ENCODE results near the gene TRABD.

TRABD gene

GRCh38 chr22:50210378-50211139, 24.8 kb downstream of the TRABD start:
- Histone ChIP-seq H2AFZ (ENCODE audit: low read length) (no peak overlapping the region), H3K36me3 (ENCODE audit: insufficient read depth, low read length) (peaks cover 83% of the 10 kb centered on the region), H4K20me1 (ENCODE audit: insufficient read depth, low read length) (no peaks in the 10 kb centered on the region), H3K9me3 (ENCODE audit: low read length) (no peaks in the 10 kb centered on the region), H3F3A (ENCODE audit: insufficient read depth, low read length) (no peaks in the 10 kb centered on the region), H3K27ac (ENCODE audit: low read depth, low read length, poor library complexity, severe bottlenecking) (no peak overlapping the region), H3K4me1 (ENCODE audit: insufficient read depth, low read length, severe bottlenecking) (peaks cover 20% of the 10 kb centered on the region), H3K27me3 (ENCODE audit: insufficient read depth, low read length) (no peaks in the 10 kb centered on the region), H3K9me2 (ENCODE audit: low read depth, low read length) (no peaks in the 10 kb centered on the region), H3K4me3 (ENCODE audit: low read depth, low read length, poor library complexity, severe bottlenecking) (no peak overlapping the region), H3K79me2 (ENCODE audit: insufficient read depth, low read length) (peaks cover 7% of the 10 kb centered on the region), H3K9ac (ENCODE audit: low read length) (no peak overlapping the region), H3K4me2 (ENCODE audit: low read length) (no peak overlapping the region)
- TF ChIP-seq EZH2 (IDR thresholded peaks at IDR 0.05; ENCODE audit: borderline replicate concordance, low read length) (no peak), CTCF (IDR thresholded peaks at IDR 0.05; ENCODE audit: low read length) (no peak)

GRCh38 chr22:50211147-50211546, 25.4 kb downstream of the TRABD start:
- no peak overlapping the region for H3K4me2 ChIP-seq (ENCODE audit: low read length)
- H3K4me3 ChIP-seq (ENCODE audit: low read depth, low read length, poor library complexity, severe bottlenecking) = no peak overlapping the region
- H3K27me3 ChIP-seq (ENCODE audit: insufficient read depth, low read length) = no peaks in the 10 kb centered on the region
- TF ChIP-seq EZH2 (IDR thresholded peaks at IDR 0.05; ENCODE audit: borderline replicate concordance, low read length) = no peak
- TF ChIP-seq CTCF (IDR thresholded peaks at IDR 0.05; ENCODE audit: low read length) = no peak
- no peaks in the 10 kb centered on the region for H3F3A ChIP-seq (ENCODE audit: insufficient read depth, low read length)
- H3K27ac ChIP-seq (ENCODE audit: low read depth, low read length, poor library complexity, severe bottlenecking) = no peak overlapping the region
- H3K4me1 ChIP-seq (ENCODE audit: insufficient read depth, low read length, severe bottlenecking) = peaks cover 16% of the 10 kb centered on the region
- H3K9me3 ChIP-seq (ENCODE audit: low read length) = no peaks in the 10 kb centered on the region
- no peak overlapping the region for H3K9ac ChIP-seq (ENCODE audit: low read length)
- H2AFZ ChIP-seq (ENCODE audit: low read length) = no peak overlapping the region
- H4K20me1 ChIP-seq (ENCODE audit: insufficient read depth, low read length) = no peaks in the 10 kb centered on the region
- H3K79me2 ChIP-seq (ENCODE audit: insufficient read depth, low read length) = peaks cover 7% of the 10 kb centered on the region
- no peaks in the 10 kb centered on the region for H3K9me2 ChIP-seq (ENCODE audit: low read depth, low read length)
- H3K36me3 ChIP-seq (ENCODE audit: insufficient read depth, low read length) = peaks cover 86% of the 10 kb centered on the region

- no peak overlapping the region for H3K4me3 ChIP-seq (ENCODE audit: low read depth, low read length, poor library complexity, severe bottlenecking)
- peaks cover 2% of the 10 kb centered on the region for H3K4me1 ChIP-seq (ENCODE audit: insufficient read depth, low read length, severe bottlenecking)
- no peaks in the 10 kb centered on the region for H3K27me3 ChIP-seq (ENCODE audit: insufficient read depth, low read length)
- TF ChIP-seq EZH2 (IDR thresholded peaks at IDR 0.05; ENCODE audit: borderline replicate concordance, low read length) (no peak), CTCF (IDR thresholded peaks at IDR 0.05; ENCODE audit: low read length) (no peak)
- peaks cover 88% of the 10 kb centered on the region for H3K36me3 ChIP-seq (ENCODE audit: insufficient read depth, low read length)
- H3K9me2 ChIP-seq (ENCODE audit: low read depth, low read length) = no peaks in the 10 kb centered on the region
- no peak overlapping the region for H3K27ac ChIP-seq (ENCODE audit: low read depth, low read length, poor library complexity, severe bottlenecking)
- no peak overlapping the region for H3K9ac ChIP-seq (ENCODE audit: low read length)
- H2AFZ ChIP-seq (ENCODE audit: low read length) = no peak overlapping the region
- peaks cover 7% of the 10 kb centered on the region for H3K79me2 ChIP-seq (ENCODE audit: insufficient read depth, low read length)
- no peaks in the 10 kb centered on the region for H3K9me3 ChIP-seq (ENCODE audit: low read length)
- no peaks in the 10 kb centered on the region for H3F3A ChIP-seq (ENCODE audit: insufficient read depth, low read length)
- H3K4me2 ChIP-seq (ENCODE audit: low read length) = no peak overlapping the region
- H4K20me1 ChIP-seq (ENCODE audit: insufficient read depth, low read length) = no peaks in the 10 kb centered on the region
These were observed 27.6 kb downstream of the TRABD start for GRCh38 chr22:50213263-50213662.
